Fibroblast of skin of right biceps (primary cell): ENCODE data around the gene IL17REL.

Source experiments
- DNase-seq: peaks from one replicate; pipeline ENCODE4 v3.0.0-alpha.2; 2013

IL17REL gene

DNA sequence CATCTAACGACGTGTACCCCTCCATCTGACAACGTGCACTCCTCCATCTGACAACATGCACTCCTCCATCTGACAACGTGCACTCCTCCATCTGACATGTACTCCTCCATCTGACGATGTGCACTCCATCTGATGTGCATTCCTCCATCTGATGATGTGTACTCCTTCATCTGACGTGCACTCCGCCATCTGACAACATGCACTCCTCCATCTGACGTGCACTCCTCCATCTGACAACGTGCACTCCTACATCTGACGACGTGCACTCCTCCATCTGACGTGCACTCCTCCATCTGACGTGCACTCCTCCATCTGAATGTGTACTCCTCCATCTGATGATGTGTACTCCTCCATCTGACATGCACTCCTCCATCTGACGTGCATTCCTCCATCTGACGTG, 8.0 kb upstream of the IL17REL start:
- DNase-seq: no peak

DNA sequence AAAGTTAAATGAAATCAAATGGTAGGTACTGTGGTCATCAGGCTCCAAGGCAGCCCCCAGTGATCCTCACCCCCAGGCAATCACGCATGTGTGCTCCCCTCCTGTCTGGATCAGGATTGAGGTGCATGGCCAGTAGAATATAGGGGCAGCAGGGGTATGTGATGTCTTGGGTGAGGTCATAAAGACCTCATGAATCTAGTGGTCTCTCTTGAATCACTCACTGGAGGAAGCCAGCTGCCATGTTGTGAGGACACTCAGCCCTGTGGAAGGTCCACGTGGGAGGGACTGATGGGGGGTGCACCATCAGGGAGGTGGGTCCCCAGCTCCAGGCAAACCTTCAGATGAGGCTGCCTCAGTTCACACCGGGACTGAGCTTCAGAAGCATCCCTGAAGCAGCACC, 6.8 kb upstream of the IL17REL start:
- no peak for DNase-seq

DNA sequence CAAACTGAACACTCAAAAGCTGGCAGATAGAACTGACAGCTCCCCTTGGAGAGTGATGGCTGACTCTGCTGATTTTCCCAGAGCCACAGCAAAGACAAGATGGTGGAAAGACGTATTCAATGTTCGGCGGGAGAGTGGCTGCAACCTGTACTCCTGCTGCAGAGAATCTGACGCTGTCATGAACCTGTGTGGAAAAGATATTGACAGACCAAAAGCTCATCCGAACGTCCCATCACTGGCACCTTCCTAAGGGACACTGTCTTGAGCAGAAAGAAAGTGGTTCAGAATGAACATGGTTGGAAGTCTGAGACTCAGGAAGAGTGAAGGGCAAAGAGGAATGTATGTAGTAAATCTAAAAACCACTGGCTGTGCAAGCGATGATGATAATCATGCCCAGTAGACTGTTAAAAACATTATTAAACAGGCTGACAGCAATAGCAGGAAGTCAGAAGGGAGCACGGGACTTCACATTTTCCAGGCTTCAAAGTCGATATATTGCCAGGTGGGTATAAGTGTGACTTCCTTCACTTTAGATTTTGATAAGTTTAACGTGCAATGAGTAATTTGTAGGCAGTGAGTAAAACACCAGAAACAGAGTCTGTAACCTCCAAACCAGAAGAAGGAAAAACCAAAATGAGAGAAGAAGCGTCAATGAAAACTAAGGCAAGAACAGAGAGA, 6.2 kb upstream of the IL17REL start:
- no peak for DNase-seq

DNA sequence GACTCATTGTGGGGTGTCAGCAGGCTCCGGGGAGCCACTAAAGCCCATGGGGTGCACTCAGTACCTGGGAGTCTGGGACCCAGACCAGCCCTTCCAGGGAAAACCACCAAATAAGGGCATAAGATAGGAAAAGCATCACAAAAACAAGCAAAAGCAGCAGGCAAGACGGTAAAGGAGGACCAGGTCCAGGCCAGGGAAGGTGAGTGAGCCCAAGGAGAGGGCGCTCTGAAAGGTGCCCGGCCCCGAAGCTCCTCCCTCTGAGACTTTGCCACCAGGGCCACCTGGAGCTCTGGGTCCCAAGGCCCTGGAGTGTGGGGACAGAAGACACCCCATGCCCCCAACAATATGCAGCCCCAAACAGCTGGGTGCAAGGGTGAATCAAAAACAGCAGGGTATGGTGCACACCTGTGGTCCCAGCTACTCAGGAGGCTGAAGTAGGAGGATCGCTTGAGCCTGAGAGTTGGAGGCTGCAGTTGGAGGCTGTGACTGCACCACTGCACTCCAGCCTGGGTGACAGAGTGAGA, 5.2 kb upstream of the IL17REL start:
- DNase-seq: no peak

DNA sequence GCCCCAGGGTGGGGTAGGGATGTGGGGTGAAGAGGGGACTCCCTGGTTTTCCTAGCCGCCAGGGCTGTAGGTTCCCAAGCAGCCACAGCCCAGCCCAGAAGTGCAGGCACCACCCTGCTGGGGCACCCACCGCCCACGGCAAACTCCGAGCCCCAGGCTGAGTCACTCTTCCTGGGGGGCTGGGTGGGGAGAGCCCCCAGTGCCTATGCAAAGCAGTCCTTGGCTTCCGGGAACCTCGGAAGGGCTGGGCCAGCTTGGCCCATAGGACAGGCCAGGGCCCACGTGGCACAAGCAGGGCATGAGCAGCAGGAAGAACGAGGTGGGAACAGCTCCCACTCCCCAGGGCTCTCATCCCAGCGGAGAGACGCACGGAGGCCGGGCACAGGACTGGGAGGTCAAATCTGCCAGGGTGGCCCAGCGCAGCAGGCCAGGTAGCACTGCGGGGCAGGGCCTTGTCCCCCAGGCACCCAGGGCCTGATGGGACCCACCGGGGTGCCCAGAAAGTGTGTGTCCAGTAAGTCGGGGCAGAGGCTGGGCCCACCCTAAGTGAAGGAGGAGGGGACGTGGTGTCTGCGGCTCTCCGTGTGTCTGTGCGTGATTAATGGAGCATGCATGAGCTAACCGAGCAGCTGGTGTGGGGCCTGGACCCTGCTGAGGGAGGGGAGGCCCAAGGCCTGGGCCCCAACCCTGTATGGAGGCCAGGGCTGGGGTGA, 4.6 kb upstream of the IL17REL start:
- no peak for DNase-seq

DNA sequence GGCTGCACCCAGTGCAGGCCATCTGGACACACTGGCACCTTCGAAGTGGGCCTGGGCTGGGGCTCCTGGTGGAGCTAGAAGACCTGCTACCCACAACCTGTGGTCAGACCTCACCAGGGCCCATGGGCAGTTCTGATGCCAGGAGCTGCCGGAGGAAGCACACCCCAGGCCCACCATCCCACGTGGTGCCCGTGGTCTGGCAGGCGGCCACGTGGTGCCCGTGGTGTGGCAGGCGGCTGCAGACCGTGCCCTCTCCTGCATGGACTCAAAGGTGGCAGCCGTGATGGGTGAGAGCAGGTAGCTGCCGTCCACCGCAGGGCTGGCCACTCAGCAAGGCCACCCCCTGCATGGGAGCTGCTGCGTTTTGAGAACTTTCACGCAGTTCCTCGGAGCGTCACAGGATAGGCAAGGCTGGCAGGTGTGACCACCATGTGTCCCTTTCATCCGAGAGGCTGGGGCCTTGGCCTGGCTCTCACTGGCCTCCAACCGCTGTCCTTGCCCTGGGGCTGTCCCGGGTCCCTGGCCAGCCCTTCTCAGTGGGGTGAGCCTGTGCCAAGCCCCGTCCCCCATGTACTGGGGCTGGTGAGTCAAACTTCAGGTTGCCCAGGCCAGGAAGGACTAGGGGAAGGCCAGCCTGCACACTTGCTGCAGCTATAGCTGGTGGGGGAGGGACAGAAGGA, 3.9 kb upstream of the IL17REL start:
- DNase-seq: no peak

DNA sequence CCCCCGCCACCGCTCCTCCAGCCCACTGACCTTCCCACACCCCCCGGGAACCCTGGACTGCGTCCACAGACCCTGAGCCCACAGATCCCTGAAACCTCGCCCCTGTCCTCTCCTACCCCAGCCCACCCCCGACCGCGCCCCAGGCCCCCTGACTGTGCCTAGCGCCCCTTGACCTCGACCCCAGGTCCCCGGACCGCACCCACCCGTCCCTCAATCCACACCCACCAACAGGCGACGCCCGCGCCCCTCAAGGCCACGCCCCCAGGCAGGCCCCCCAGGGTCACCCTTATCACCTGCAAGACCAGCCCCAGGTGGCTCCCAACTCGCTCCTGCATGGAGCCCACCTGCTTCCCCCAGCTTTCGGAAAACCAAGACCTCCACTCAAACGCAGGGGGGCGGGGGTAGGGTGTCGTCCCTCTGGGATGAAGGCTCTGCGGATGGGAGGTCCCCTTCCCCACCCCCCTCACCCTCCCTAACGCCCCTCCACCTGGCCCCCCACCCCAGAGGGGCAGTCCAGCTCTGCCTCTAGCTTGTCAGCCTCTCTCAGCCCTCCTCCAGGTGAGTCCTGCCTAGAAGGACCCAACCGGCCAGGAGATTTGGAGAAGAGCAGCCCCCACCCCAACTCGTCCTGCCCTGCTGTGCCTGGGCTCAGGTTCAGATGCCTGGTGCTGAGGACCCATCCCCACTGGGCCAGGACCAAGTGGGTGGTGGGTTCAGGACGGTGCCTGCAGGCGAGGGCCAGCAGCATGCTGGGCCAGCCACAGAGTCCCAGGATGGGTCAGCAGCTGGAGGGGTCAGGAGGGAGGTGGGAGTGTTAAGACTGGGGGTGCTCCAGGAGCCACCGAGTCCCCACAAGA, 3.1 kb upstream of the IL17REL start:
- no peak for DNase-seq

DNA sequence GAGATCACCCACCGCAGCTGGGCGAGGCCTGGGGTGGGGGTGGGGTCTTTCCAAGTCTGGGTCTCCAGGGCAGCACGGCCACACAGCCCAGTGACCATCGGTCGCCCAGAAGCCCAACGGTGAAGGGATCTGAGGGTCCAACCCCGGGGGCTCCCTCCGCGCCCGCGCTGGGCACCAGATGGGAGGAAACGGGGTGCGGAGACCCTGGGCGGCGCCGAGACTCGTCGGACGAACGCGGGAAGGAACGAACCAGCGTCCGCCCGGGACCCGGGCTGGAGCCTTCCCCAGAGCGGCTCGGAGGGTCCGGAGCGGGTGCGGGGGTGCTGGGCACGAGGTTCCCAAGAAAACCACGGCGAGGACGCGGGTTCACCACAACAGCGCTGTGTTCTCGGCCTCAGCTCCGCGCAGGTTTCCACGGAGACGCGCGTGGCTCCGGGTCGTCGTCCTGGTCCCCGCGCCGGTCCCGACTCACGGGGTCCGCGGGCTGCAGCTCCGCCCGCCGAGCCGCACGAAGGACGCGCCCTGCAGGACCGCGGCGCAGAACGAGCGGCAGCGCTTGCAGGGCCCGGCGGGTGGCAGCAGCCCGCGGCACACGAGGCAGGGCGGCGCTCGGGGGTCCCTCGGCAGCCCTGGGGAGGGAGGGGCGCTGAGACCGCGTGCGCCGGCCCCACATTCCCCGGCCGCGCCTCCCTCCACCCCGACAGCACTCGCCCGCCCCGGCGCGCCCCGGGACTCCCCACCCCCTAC, 2.3 kb upstream of the IL17REL start:
- DNase-seq: no peak

DNA sequence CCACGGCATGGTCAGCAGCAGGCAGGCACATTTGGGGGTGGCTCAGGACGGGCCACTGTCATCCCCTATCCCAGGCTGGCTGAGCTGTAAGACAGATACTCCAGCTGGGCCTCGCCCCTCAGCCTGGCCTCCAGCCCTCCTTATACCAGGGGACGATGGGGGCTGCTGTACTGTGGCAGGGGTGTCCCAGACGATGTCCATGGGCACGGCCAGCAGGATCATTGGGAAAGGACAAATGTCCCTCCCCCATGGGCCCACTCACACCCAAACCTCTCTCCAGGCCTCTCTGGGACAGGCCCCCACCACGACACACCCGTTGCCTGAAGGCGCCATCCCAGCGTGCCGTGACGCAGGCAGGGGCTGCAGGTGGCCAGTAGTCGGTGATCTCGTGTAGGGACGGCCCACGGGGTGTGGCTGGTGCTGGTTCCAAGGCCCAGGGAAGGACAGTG, 1.5 kb upstream of the IL17REL start:
- no peak for DNase-seq

DNA sequence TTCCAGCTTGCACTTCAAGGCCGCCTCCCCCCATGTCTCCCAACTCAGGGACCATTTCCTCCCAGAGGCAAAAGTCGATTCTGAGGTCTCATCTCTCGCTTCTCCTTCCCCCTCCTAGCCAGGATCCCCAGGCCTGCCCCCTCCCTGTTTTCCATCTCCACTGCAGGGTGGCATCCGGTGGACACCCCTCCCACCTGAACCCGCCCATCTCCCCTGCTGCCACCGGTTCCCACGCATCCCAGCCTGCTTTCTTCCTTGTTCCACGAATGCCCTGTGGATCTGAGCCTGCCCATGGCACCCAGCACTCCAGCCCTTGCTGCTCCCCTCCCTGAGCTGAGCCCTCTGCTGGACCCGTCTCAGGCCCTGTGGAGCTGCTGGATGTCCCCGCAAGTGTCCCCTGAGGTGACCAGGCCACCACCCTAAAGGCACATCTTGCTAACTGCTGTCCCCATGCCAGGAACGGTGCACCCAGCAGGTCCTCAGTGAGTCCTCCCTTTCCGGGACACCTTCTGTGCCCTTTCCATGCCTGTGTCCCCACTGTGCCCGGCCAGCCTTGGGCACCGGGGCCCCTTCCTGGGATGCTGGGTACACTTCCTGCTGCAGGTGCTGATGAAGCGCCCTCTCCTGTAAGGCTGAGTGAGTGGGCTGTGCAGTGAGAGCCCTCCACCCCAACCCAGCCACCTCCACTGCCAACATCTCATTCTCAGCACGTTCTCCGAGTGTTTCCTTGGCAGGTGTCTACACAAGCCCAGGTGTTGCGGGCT, 936 bp downstream of the IL17REL start:
- DNase-seq: no peak

DNA sequence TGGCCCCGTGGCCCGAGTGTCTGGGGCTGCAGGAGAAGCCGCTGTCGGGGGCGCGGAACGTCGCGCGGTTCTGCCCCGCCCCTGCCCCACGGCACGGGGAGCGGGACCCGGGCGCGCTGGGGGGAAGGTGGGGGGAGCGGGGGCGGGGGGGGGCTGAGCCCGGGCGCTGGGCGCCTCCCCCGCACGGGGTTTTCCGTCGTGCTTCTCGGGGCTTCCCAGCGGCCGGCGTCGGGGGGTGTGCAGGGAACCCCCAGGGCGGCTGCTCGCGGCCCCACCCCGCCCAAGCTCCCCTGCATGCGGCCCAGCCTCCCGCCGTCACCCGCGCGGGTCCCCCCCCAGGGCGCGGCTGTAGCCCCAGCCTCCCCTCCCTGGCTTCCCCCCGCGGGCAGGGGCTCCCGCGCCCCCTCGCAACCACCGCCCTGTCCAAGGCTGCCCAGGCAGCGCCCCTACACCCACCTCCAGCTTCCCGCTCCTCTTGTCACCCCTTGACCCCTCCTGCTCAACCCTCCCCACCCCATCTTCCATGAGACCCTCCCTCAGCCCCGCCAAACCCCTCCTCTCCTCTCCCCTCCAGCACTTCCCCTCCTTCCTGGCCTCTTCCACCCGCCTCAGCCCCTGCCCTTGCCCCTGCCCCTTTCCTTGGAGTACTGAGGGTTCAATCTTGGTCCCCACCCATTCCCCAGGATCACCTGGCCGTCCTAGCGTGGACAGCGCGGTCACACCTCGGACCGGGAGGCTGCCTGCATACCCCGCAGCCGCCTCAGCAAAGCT, 1.7 kb downstream of the IL17REL start:
- DNase-seq: no peak

DNA sequence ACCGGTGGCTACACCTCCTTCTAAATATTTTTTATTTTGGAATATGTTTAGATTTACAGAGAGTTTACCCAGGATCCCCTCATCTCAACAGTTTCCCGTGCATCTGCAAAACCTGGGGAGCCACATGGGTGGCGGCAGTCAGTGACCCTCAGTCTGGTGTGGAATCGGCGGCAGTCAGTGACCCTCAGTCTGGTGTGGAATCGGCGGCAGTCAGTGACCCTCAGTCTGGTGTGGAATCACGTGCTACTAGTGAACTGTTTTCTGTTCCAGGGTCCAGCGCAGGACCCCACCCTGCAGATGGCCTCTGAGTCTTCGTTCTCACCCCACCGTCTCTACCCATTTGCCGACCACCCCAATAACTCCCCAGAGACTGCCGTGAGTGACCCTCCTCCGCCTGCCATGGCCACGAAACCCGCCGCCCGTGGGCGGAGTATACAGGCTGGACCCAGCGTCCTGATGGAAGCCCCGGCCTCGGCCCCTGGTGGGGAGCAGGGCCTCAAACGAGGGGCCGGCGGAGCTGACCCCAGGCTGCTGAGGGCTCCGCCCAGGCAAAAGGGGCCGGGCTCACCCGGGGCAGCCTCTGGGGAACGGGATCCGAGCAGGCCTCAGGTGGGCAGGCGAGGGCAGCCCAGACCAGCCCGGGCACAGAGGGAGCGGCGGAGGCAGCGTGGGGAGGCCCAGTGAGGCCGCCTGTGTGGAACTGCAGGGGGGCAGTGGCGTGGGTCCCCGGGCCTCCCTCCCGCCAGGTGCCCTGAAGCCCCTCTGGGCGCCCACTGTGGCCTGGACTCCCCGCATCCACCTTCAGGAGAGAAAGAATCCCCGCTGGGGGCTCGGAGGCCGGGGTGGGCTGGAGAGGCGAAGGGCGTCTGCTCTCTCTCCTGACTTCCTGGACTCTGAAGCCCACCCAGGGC, 2.5 kb downstream of the IL17REL start:
- DNase-seq: no peak

DNA sequence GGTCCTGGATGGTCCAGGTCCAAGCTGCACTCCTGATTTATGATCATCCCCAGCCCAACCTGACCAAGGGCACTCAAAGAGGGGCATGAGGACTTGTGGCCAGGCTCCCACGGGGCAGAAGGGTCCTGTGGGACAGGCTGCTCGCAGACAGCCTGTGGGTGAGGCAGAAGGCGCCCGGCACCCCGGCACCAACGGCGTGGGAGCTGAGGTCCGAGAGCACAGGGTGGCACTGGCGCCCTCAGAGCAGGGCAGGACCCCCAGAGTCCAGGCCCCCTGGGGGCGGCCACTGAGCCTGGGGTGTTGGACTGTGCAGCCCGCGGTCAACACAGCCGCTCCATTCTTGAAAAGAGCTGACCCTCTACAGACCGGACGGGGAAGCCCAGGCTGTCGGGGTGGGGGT, 3.3 kb downstream of the IL17REL start:
- no peak for DNase-seq

DNA sequence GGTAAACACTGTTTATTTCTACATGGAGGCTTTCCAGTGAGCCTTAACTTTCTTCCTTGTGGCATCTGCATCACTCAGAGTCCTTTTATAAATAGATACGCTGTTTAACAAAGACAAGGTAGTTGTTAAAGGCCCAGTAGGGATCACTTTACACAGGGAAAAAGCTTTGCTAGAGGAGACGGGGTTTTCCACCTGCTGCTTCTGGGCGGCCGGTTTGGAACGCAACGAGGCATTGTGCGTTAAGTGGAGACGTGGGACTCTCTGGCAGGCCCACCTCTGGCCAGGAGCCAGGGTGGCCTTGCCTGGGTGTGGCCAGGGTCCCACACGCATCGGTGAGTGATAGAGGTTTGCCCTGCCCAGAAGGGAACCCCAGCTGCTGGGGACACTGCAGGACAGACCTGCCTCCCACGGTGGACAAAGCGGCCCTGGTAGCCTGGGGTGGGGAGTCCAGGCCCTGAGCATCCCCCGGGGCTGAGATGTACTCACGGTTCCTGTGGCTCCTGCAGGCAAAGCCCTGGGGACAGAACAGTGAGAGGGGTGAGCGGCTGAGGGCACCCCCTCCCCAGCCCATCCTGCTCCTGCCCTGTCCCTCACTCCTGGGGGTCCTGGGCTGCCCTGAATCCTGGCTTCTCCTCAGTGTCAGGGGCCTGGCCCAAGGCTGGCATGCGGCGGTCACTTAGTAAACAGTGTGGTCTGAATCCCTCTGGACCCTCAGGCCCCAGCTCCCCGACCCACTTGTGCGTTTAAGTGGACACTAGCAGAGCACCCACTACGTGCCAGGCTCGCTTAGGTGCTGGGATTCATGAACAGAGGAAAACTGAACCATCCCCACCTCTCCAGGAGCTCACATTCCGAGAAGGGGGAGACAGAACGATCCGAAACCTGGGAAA, 4.2 kb downstream of the IL17REL start:
- DNase-seq: no peak

DNA sequence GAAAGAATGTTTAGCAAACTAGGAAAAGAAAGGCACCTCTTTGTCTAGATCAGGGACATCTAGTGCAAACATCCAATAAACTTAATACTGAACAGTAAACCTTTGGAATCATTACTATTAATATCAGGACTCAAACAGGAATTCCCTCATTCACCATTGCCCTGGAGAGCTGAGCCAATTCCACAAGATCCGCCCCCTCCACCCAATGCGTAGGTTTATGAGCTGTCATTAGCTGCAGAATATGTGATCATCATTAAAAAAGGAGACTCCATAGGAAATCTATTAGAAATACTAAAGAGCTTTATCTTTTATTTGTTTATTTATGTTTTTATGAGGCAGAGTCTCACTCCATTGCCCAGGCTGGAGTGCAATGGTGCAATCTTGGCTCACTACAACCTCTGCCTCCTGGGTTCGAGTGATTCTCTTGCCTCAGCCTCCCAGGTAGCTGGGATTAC, 5.5 kb downstream of the IL17REL start:
- no peak for DNase-seq

DNA sequence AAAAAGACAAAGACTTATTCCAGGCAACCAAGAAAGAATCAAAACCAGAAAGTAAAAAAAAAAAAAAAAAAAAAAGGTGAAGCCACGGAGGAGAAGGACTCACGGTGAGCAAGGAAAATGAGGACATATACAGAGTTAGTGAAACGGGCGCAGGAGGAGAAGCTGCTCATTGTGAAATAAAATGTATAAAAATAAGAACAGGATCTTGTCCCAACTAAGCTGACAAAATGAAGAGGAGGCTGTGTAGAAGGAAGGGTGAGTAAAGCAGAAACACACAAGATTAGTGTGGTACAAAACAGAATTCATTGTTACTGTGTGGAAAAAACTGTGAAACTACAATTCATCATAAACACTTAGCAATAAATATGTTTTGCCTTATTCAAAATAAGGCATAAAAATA, 7.6 kb downstream of the IL17REL start:
- DNase-seq: no peak

DNA sequence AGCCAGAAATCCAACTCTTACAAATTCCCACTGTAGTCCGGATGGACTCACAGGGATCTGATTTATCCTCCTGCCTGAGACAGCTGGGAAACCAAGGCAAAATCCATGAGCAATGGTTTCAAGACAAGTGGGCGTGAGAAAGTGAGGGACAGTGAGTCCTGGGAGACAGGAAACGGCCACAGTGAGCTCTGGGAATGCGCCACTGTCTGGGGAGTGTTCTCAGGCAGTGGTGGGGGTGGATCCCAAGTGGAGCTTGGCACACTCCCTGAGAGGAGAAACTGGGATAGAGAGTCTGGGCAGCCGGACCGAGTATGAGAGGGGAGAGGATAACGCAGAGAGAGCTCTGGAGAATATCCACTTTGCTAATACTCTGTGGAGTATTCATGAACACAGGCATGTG, 9.8 kb downstream of the IL17REL start:
- DNase-seq: no peak
